ENCODE measurements around the gene VEGFA.

Gene VEGFA

GRCh38 chr6:43804550-43805223 lies 34.7 kb downstream of the VEGFA start:
- no peak for TF ChIP-seq CTCF (IDR thresholded peaks at IDR 0.05; ENCODE audit: low read depth, low read length, missing control alignments)
- no peak for DNase-seq (ENCODE audit: low read depth)
- no peak overlapping the region for H3K4me3 ChIP-seq (ENCODE audit: low read depth, low read length)

GRCh38 chr6:43805699-43806042 lies 35.7 kb downstream of the VEGFA start:
- TF ChIP-seq CTCF (IDR thresholded peaks at IDR 0.05; ENCODE audit: low read depth, low read length, missing control alignments), result no peak
- H3K4me3 ChIP-seq (ENCODE audit: low read depth, low read length), result no peak overlapping the region
- DNase-seq (ENCODE audit: low read depth), result no peak

GRCh38 chr6:43806043-43806757 lies 36.2 kb downstream of the VEGFA start:
- DNase-seq (ENCODE audit: low read depth), result no peak
- no peak for TF ChIP-seq CTCF (IDR thresholded peaks at IDR 0.05; ENCODE audit: low read depth, low read length, missing control alignments)
- H3K4me3 ChIP-seq (ENCODE audit: low read depth, low read length), result no peak overlapping the region

GRCh38 chr6:43806758-43807227 lies 36.8 kb downstream of the VEGFA start:
- DNase-seq (ENCODE audit: low read depth), result no peak

GRCh38 chr6:43807228-43808061 lies 37.4 kb downstream of the VEGFA start:
- DNase-seq (ENCODE audit: low read depth), result no peak
- TF ChIP-seq CTCF (IDR thresholded peaks at IDR 0.05; ENCODE audit: low read depth, low read length, missing control alignments), result no peak
- H3K4me3 ChIP-seq (ENCODE audit: low read depth, low read length), result no peak overlapping the region

More at GRCh38 chr6:43806758-43807227, 36.8 kb downstream of the VEGFA start:
- H3K4me3 ChIP-seq (ENCODE audit: low read depth, low read length), result no peak overlapping the region
- no peak for TF ChIP-seq CTCF (IDR thresholded peaks at IDR 0.05; ENCODE audit: low read depth, low read length, missing control alignments)

GRCh38 chr6:43808412-43808811 lies 38.4 kb downstream of the VEGFA start:
- TF ChIP-seq CTCF (IDR thresholded peaks at IDR 0.05; ENCODE audit: low read depth, low read length, missing control alignments), result no peak
- no peak overlapping the region for H3K4me3 ChIP-seq (ENCODE audit: low read depth, low read length)
- DNase-seq (ENCODE audit: low read depth), result no peak

Data from GM12864 (cell line).